Kidney epithelial cell (primary cell): Measurements from ENCODE around the gene TTC4. TPM values are rescaled to one million over a fixed set of nuclear protein-coding genes. Genes with fewer than 3 reads are reported as not detected.

ENCODE experiments used
- DNase-seq: peaks from one replicate; pipeline ENCODE4 v3.0.0-alpha.2; 2010; ENCODE audit warnings: low read depth
- H3K27me3 ChIP-seq: 2 replicates; pipeline ENCODE4 v1.6.0; 2011; ENCODE audit warnings: low read length; ENCODE audit not compliant: control insufficient read depth, insufficient read depth
- H3K36me3 ChIP-seq: 2 replicates; pipeline ENCODE4 v1.5.1; 2011; ENCODE audit warnings: low read length; ENCODE audit not compliant: control insufficient read depth, insufficient read depth
- H3K4me3 ChIP-seq: 2 replicates; pipeline ENCODE4 v1.5.1; 2011; ENCODE audit warnings: low read depth, mild to moderate bottlenecking, control low read depth, low read length
- CTCF ChIP-seq: IDR thresholded peaks from 2 replicates; pipeline ENCODE4 v1.5.1; 2011; ENCODE audit warnings: mild to moderate bottlenecking, moderate library complexity, low read length, control low read depth, inconsistent platforms; ENCODE audit not compliant: insufficient read depth, poor library complexity, severe bottlenecking
- total RNA-seq: library from RNA; depleted of rRNA; stranded (reverse); fragments of >200 nt; gene quantifications from 2 replicates; pipeline ENCODE4 v1.2.3, GENCODE V29; 2015

TTC4 gene, protein sequence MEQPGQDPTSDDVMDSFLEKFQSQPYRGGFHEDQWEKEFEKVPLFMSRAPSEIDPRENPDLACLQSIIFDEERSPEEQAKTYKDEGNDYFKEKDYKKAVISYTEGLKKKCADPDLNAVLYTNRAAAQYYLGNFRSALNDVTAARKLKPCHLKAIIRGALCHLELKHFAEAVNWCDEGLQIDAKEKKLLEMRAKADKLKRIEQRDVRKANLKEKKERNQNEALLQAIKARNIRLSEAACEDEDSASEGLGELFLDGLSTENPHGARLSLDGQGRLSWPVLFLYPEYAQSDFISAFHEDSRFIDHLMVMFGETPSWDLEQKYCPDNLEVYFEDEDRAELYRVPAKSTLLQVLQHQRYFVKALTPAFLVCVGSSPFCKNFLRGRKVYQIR
- 29.6 and 30.8 TPM in 2 replicates for total RNA-seq

DNA sequence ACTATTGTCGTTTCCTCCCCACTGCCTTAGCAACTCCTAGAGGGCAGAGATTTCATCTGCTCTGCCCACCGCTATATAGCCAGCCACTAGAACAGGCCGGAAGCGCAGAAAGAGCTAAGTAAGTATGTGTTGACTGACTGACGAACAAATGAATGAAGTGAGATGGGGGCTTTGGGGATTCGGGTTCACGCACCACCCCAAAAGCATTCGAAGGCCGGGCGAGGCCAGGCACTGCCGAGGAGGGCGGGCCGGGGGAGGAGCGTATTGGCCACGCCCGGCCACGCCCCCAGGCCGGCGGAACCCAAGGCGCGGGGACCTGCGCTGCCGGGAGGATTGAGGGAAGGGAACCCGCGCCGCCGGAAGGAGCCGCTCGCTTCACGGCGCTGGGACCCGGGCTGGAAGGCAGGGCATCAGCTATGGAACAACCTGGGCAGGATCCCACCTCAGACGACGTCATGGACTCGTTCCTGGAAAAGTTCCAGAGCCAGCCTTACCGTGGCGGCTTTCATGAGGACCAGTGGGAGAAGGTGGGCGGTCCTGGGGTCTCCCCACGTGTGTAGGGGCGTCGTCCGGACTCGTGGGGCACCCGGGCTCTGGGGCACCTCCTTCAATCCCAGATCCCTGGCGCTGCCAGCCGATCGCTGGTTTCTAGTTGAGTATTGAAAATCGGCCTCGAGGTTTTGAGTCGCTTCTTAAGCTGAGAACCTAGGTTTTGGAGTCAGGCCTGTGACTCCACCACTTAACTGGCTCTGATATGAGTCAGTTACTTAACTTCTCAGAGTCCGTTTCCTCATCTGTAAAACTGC is at the start of gene TTC4:
Gene TTC4 (plus strand): TSS at position 369 of the 806 bp plus-strand sequence. CDS start 48 bp downstream, at position 417.
- peaks cover 3% of the 10 kb centered on the region for H3K27me3 ChIP-seq
- TF ChIP-seq CTCF, result no peak
- no peaks in the 10 kb centered on the region for H3K36me3 ChIP-seq
- H3K4me3 ChIP-seq, result peak within 1 kb of the TSS; percentile 77
- peak; percentile 19 for DNase-seq

DNA sequence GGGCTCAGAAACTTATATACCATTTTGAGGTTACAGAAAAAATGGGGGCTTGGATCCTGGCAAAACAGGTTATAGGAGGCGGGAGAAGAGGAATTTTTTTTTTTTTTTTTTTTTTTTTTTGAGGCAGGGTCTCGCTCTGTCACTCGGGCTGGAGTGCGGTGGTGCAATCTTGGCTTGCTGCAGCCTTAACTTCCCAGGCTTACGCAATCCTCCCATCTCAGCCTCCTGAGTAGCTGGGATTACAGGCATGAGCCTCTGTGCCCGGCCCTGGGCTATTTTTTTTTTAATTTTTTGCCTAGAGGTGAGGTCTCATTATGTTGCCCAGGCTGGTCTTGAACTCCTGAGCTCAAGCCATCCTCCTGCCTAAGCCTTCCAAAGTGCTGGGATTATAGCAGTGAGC is 49.3 kb upstream of the TTC4 start:
- Histone ChIP-seq H3K27me3 (no peaks in the 10 kb centered on the region), H3K4me3 (no peak overlapping the region), H3K36me3 (no peaks in the 10 kb centered on the region)
- TF ChIP-seq CTCF, result no peak
- no peak for DNase-seq

GRCh38 chr1:54667797-54668196 is 47.9 kb upstream of the TTC4 start:
- Histone ChIP-seq H3K36me3 (no peaks in the 10 kb centered on the region), H3K27me3 (no peaks in the 10 kb centered on the region), H3K4me3 (no peak overlapping the region)
- DNase-seq, result no peak
- TF ChIP-seq CTCF, result no peak

DNA sequence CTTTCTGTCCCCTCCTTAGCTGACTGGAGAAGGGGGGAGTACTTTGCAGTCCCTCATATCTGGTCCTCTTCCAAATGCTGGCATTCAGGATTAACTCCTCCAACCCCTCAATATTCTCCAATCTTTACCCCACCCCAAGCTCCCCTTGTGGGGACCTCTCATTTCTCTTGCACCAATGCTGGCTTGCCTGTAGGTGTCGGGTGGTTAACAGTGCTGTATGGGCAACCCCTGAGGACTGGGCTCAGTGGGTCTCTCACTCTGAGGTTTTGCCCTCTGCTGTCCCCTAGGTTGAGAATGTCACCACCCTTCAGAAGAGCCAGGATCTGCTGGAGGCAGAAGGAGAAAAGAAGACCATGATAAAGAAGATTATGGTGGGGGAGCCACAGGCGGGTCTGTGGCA is 47.1 kb upstream of the TTC4 start:
- Histone ChIP-seq H3K27me3 (no peaks in the 10 kb centered on the region), H3K4me3 (no peak overlapping the region), H3K36me3 (no peaks in the 10 kb centered on the region)
- TF ChIP-seq CTCF, result no peak
- no peak for DNase-seq

- Histone ChIP-seq H3K4me3 (no peak overlapping the region), H3K36me3 (no peaks in the 10 kb centered on the region), H3K27me3 (no peaks in the 10 kb centered on the region)
- no peak for DNase-seq
- peak; percentile 88 for TF ChIP-seq CTCF
These were observed 43.6 kb upstream of the TTC4 start for GRCh38 chr1:54671985-54672608.
